GM12873 (cell line): ENCODE results near the gene ZFPM1.
A peak's percentile ranks its signal among the peaks of the same experiment; 100 is the strongest.

Experiments used
- TF ChIP-seq, protein P1 (sequence below): IDR thresholded peaks from 2 replicates; pipeline ENCODE4 v1.5.1; 2012; ENCODE audit warnings: low read depth, mild to moderate bottlenecking, moderate library complexity, low read length, control low read depth; ENCODE audit not compliant: insufficient read depth; ENCODE audit errors: missing control alignments

ZFPM1 gene

DNA sequence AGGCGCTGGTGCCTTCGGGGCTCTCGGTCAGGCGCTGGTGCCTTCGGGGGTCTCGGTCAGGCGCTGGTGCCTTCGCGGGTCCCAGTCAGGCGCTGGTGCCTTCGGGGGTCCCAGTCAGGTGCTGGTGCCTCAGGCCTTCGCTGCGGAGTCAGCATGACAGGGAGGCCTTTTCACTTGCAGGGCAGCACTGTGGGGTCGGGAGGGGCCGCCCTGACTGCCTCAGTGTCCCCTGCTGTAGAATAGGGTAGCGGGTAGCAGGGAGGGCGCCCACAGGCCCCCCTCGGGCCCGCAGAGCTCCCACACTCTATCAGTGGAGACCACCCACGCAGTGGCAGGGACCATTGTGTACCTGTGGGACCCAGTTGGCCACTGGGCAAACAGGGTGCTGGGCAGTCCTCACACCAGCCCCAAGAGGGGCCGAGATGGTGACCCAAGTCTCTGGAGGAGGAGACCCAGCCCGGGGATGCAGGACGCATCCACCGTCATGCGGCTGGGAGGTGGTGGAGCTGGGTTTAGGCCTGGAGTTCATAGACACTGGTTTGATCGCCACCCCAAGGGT is 38.0 kb downstream of the ZFPM1 start:
- TF ChIP-seq, protein P1, sequence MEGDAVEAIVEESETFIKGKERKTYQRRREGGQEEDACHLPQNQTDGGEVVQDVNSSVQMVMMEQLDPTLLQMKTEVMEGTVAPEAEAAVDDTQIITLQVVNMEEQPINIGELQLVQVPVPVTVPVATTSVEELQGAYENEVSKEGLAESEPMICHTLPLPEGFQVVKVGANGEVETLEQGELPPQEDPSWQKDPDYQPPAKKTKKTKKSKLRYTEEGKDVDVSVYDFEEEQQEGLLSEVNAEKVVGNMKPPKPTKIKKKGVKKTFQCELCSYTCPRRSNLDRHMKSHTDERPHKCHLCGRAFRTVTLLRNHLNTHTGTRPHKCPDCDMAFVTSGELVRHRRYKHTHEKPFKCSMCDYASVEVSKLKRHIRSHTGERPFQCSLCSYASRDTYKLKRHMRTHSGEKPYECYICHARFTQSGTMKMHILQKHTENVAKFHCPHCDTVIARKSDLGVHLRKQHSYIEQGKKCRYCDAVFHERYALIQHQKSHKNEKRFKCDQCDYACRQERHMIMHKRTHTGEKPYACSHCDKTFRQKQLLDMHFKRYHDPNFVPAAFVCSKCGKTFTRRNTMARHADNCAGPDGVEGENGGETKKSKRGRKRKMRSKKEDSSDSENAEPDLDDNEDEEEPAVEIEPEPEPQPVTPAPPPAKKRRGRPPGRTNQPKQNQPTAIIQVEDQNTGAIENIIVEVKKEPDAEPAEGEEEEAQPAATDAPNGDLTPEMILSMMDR = no peak

DNA sequence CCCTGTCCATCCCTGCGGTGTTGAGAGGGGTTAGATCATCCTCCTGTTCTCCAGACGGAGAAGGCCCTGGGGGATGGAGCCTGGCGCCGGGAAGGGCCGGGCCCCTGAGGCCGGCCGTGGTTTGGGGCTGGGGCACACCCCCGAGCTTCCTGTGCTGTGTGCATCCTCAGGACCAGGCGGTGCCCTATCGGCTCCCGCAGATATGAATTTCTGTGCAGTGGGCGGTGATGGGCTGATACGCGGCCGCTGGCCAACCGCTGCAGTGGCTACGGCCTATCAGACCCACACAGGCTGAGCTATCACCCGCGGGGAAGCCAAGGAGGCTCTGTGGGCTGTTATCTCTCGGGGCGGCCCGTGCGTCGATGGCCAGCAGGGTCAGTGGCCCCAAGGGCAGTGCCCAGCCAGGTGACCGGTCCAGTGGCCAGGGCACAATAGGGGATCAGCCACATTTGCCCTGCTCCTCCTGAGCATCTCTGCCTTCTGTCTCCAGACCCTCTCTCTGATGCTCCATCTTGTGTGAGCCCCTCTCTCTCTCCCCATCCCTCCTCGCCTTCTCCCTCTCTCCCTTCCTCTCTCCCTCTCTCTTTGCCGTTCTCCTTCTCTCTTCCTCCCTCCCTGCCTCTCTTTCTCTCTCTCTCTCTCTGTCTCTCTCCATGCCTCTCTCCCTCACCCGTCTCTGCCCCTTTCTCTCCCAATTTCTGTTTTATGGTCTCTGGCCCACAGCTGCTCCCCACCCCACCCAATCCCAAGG is 38.7 kb downstream of the ZFPM1 start:
- TF ChIP-seq, protein P1 = no peak

DNA sequence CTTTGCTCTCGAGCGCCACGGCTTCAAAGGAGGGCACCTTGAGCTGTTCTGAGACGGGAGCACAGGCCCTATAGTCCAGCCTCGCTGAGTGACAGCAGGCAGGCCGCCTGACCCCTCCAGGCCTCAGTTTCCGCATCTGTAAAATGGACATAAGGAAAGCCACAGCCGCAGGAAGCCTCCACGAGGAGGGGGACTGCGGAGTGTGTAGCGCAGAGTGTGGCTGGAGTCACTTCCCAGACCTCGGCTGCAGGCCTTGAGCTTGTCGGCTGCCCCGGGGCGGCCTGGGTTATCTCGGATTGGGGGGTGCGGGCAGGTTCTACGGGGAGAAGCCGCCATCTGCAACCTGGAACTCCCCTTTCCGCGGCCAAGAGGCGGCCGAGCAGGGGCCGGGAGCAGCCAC is 40.8 kb downstream of the ZFPM1 start:
- TF ChIP-seq, protein P1 = no peak

DNA sequence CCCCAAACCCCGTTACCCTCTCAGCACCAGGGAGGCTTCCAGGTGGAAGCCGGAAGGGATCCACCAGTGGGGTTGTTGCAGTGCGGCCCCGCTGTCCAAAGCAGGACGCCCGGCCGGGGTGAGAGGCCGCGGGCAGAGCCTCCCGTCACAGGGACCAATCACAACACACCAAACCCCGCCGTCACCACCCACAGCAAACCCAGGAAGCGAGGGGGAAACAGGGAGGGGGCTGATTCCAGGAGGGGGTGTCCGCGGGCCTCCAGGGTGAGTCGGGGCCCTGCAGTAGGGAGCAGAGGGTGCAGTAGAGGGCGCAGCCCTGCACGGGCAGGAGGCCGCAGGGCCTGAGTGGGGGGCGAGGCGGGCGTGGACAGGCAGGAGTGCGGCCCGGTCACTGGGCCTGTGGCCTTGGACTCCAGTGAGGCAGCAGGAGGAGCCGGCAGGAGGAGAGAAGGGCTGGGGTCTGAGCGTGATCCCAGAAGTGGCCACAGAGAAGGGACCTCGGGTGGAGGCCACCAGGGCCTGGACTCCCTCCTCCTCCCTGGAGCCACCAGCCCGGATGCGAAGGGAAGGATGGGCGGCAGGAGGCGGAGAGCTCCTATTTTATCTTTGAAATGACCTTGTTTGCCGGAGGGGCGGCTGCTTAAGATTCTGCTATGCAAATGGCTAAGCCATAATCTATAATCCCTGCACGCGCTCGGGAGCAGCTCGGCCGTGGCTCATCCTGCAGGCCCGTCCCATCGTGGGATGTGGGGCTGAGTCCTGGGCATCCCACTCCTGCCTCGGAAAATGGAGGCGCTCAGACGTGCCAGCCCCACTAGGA is 41.5 kb downstream of the ZFPM1 start:
- TF ChIP-seq, protein P1 = no peak

DNA sequence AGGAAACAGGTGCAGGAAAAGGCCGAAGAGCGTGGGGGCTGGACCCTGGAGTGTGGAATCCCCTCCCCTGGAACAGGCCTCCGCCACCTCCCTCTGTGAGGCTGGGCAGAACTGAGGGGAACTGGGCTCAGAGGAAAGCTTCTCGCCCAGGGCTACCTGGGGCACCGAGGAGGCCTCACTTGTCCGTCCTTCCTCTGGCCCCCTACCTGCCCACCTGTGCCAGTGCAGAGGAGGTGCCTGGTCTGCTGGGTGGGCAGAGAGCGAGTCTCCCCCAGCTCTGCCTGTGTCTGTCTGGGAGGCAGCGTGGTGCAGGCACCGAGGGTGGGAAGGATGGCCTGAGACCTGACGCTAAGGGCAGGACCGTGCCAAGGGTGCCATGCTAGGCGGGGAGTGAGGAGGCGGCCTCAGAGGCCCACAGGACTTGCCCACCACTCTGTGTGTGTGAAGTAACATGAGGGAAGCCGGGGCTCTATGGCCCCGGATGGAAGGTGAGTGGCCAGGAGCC is 42.2 kb downstream of the ZFPM1 start:
- TF ChIP-seq, protein P1 = peak; percentile 10

GRCh38 chr16:88497561-88498462 is 44.7 kb downstream of the ZFPM1 start:
- TF ChIP-seq, protein P1 = no peak
